Stimulated activated CD4-positive, alpha-beta T cell treated with anti-CD3 and anti-CD28 coated beads, Interleukin-12 subunit alpha, Interleukin-12 subunit beta, amount 100 ng/mL, for 48 hours (primary cell): ENCODE measurements around the gene TMEM212.

ENCODE experiments used
- DNase-seq, 3 donors: peaks; one replicate each; pipeline ENCODE4 v3.0.0-alpha.2; 2020; ENCODE audit warnings: low read depth in 2 of 3, low spot score in 1 of 3

The TMEM212 gene

GRCh38 chr3:171842864-171843518, at the start of gene TMEM212:
Gene TMEM212 (plus strand): TSS chr3:171843349. CDS start chr3:171843384, 35 bp downstream.
- no peak for DNase-seq

GRCh38 chr3:171796625-171797264, 46.4 kb upstream of the TMEM212 start:
- no peak for DNase-seq

- DNase-seq: no peak
Measured at GRCh38 chr3:171797265-171797679, 45.9 kb upstream of the TMEM212 start.

GRCh38 chr3:171797873-171798272, 45.3 kb upstream of the TMEM212 start:
- DNase-seq: no peak

GRCh38 chr3:171799501-171799900, 43.6 kb upstream of the TMEM212 start:
- DNase-seq: no peak

GRCh38 chr3:171801738-171802589, 41.2 kb upstream of the TMEM212 start:
- no peak for DNase-seq

GRCh38 chr3:171802590-171802956, 40.6 kb upstream of the TMEM212 start:
- DNase-seq: no peak

GRCh38 chr3:171803044-171803443, 40.1 kb upstream of the TMEM212 start:
- no peak for DNase-seq

GRCh38 chr3:171804618-171805389, 38.3 kb upstream of the TMEM212 start:
- no peak for DNase-seq

GRCh38 chr3:171805687-171806086, 37.5 kb upstream of the TMEM212 start:
- no peak for DNase-seq

GRCh38 chr3:171806200-171807128, 36.7 kb upstream of the TMEM212 start:
- no peak for DNase-seq

GRCh38 chr3:171807129-171807675, 35.9 kb upstream of the TMEM212 start:
- no peak for DNase-seq

- DNase-seq: no peak
Measured at GRCh38 chr3:171807806-171808205, 35.3 kb upstream of the TMEM212 start.

GRCh38 chr3:171809611-171809860, 33.6 kb upstream of the TMEM212 start:
- no peak for DNase-seq

- DNase-seq: peak in 1 of 3 donors; percentile 35
Measured at GRCh38 chr3:171809861-171810628, 33.1 kb upstream of the TMEM212 start, which contains the start of gene PLD1. Gene PLD1 (minus strand): TSS chr3:171810483. CDS start chr3:171738051, 72,432 bp downstream.

- no peak for DNase-seq
Measured at GRCh38 chr3:171810629-171811294, 32.4 kb upstream of the TMEM212 start.

GRCh38 chr3:171811295-171811912, 31.7 kb upstream of the TMEM212 start:
- DNase-seq: no peak

- DNase-seq: no peak
Measured at GRCh38 chr3:171811913-171812335, 31.2 kb upstream of the TMEM212 start.
